H9 (cell line): ENCODE measurements around the gene RCSD1. TPM values are rescaled to one million over a fixed set of nuclear protein-coding genes. Genes with fewer than 3 reads are reported as not detected.

Source experiments
- DNase-seq: peaks from one replicate; pipeline ENCODE4 v3.0.0-alpha.2; 2017
- H2AFZ ChIP-seq: one replicate; pipeline ENCODE4 v1.6.1; 2013; ENCODE audit warnings: mild to moderate bottlenecking, low read length, control low read depth, moderate library complexity
- H2AK5ac ChIP-seq: 2 replicates; pipeline ENCODE4 v1.6.1; 2013; ENCODE audit warnings: low read length, control low read depth, mixed read lengths; ENCODE audit not compliant: insufficient read length
- H2BK120ac ChIP-seq: one replicate; pipeline ENCODE4 v1.6.1; 2013; ENCODE audit warnings: low read depth, mild to moderate bottlenecking, low read length, control low read depth, inconsistent platforms; ENCODE audit not compliant: poor library complexity, severe bottlenecking
- H2BK12ac ChIP-seq: 2 replicates; pipeline ENCODE4 v1.6.1; 2013; ENCODE audit warnings: low read length, control low read depth, mixed read lengths, low read depth; ENCODE audit not compliant: insufficient read length
- H2BK15ac ChIP-seq: 2 replicates; pipeline ENCODE4 v1.6.1; 2013; ENCODE audit warnings: low read depth, low read length, control low read depth
- H2BK20ac ChIP-seq: one replicate; pipeline ENCODE4 v1.6.1; 2013; ENCODE audit warnings: low read depth, mild to moderate bottlenecking, low read length, control low read depth, inconsistent platforms; ENCODE audit not compliant: poor library complexity, severe bottlenecking
- H2BK5ac ChIP-seq: 2 replicates; pipeline ENCODE4 v1.6.1; 2013; ENCODE audit warnings: low read length, control low read depth, mixed read lengths; ENCODE audit not compliant: insufficient read length
- H3K14ac ChIP-seq: 2 replicates; pipeline ENCODE4 v1.6.1; 2013; ENCODE audit warnings: low read length, control low read depth; ENCODE audit not compliant: insufficient read depth
- H3K18ac ChIP-seq: 2 replicates; pipeline ENCODE4 v1.6.1; 2013; ENCODE audit warnings: low read depth, mild to moderate bottlenecking, mixed read lengths, low read length, control low read depth; ENCODE audit not compliant: insufficient read length
- H3K23ac ChIP-seq: 2 replicates; pipeline ENCODE4 v1.6.1; 2013; ENCODE audit warnings: low read length, control low read depth, mixed read lengths, low read depth; ENCODE audit not compliant: insufficient read length
- H3K23me2 ChIP-seq: 2 replicates; pipeline ENCODE4 v1.6.1; 2013; ENCODE audit warnings: low read depth, mild to moderate bottlenecking, mixed read lengths, low read length, control low read depth; ENCODE audit not compliant: insufficient read length, poor library complexity, severe bottlenecking
- H3K27ac ChIP-seq: 2 replicates; pipeline ENCODE4 v1.5.1; 2013; ENCODE audit warnings: low read length, control low read depth, mixed read lengths, low read depth; ENCODE audit not compliant: insufficient read length
- H3K27me3 ChIP-seq: 2 replicates; pipeline ENCODE4 v1.6.1; 2013; ENCODE audit warnings: low read length, control low read depth, inconsistent platforms; ENCODE audit not compliant: insufficient read depth
- H3K4ac ChIP-seq: 2 replicates; pipeline ENCODE4 v1.6.1; 2013; ENCODE audit warnings: low read depth, mild to moderate bottlenecking, control low read depth, inconsistent platforms, low read length, moderate library complexity
- H3K4me1 ChIP-seq: 2 replicates; pipeline ENCODE4 v1.6.1; 2013; ENCODE audit warnings: low read length, control low read depth, inconsistent platforms; ENCODE audit not compliant: insufficient read depth
- H3K4me2 ChIP-seq: 2 replicates; pipeline ENCODE4 v1.6.1; 2013; ENCODE audit warnings: low read length, control low read depth, mixed read lengths; ENCODE audit not compliant: insufficient read length, insufficient read depth
- H3K56ac ChIP-seq: 2 replicates; pipeline ENCODE4 v1.6.1; 2013; ENCODE audit warnings: low read depth, mild to moderate bottlenecking, mixed read lengths, low read length, control low read depth; ENCODE audit not compliant: insufficient read length
- H3K79me1 ChIP-seq: 2 replicates; pipeline ENCODE4 v1.6.1; 2013; ENCODE audit warnings: low read depth, mild to moderate bottlenecking, moderate library complexity, low read length, control low read depth, inconsistent platforms; ENCODE audit not compliant: insufficient read depth, poor library complexity, severe bottlenecking
- H3K79me2 ChIP-seq: 2 replicates; pipeline ENCODE4 v1.6.1; 2013; ENCODE audit warnings: low read length, control low read depth, inconsistent platforms; ENCODE audit not compliant: insufficient read depth
- H3K9ac ChIP-seq: 2 replicates; pipeline ENCODE4 v1.6.1; 2013; ENCODE audit warnings: low read length, control low read depth, mixed read lengths; ENCODE audit not compliant: insufficient read length; ENCODE audit errors: extremely low read depth
- H3K9me3 ChIP-seq: one replicate; pipeline ENCODE4 v1.6.1; 2013; ENCODE audit warnings: low read depth, low read length, inconsistent platforms; ENCODE audit not compliant: control insufficient read depth
- H3T11ph ChIP-seq: one replicate; pipeline ENCODE4 v1.6.1; 2013; ENCODE audit warnings: mild to moderate bottlenecking, low read length, control low read depth, inconsistent platforms
- H4K20me1 ChIP-seq: one replicate; pipeline ENCODE4 v1.6.1; 2013; ENCODE audit not compliant: control insufficient read depth, insufficient read length, insufficient read depth
- H4K5ac ChIP-seq: 2 replicates; pipeline ENCODE4 v1.6.1; 2013; ENCODE audit warnings: low read depth, mild to moderate bottlenecking, mixed read lengths, low read length, control low read depth; ENCODE audit not compliant: insufficient read length
- H4K8ac ChIP-seq: replicated peaks from 2 replicates; pipeline ENCODE4 v1.6.1; 2013; ENCODE audit warnings: low read length, control low read depth, mixed read lengths, low read depth; ENCODE audit not compliant: insufficient read length
- H4K91ac ChIP-seq: 2 replicates; pipeline ENCODE4 v1.6.1; 2013; ENCODE audit warnings: low read depth, mild to moderate bottlenecking, moderate library complexity, mixed read lengths, low read length, control low read depth; ENCODE audit not compliant: insufficient read length
- H3K27ac Mint-ChIP-seq, 3 experiments: 2 replicates in 2 of 3; 3 replicates in 1 of 3; pipeline ENCODE4 v1.8.0; 2020 to 2021; ENCODE audit warnings: mixed read lengths in 3 of 3, mild to moderate bottlenecking in 1 of 3, moderate library complexity in 1 of 3
- H3K27me3 Mint-ChIP-seq: 2 replicates; pipeline ENCODE4 v1.8.0; 2021; ENCODE audit warnings: low read depth, mild to moderate bottlenecking, moderate library complexity, mixed read lengths
- H3K36me3 Mint-ChIP-seq, 3 experiments: 2 replicates in 2 of 3; 3 replicates in 1 of 3; pipeline ENCODE4 v1.8.0; 2020 to 2021; ENCODE audit warnings: low read depth in 3 of 3, mixed read lengths in 3 of 3; ENCODE audit not compliant: insufficient read depth in 1 of 3
- H3K4me1 Mint-ChIP-seq, 2 experiments: 2 replicates each; pipeline ENCODE4 v1.8.0; 2020; ENCODE audit warnings: mixed read lengths in 2 of 2
- H3K4me3 Mint-ChIP-seq, 2 experiments: 2 replicates in 1 of 2; 3 replicates in 1 of 2; pipeline ENCODE4 v1.8.0; 2020 to 2021; ENCODE audit warnings: mild to moderate bottlenecking in 2 of 2, mixed read lengths in 2 of 2, moderate library complexity in 1 of 2
- H3K9me3 Mint-ChIP-seq, 2 experiments: 2 replicates in 1 of 2; 3 replicates in 1 of 2; pipeline ENCODE4 v1.8.0; 2020; ENCODE audit warnings: mild to moderate bottlenecking in 2 of 2, mixed read lengths in 2 of 2, moderate library complexity in 1 of 2
- CTCF ChIP-seq: fragments of 200-600 bp; sonication (generic); conservative IDR thresholded peaks from 3 replicates; pipeline ENCODE4 v1.8.0; 2021; ENCODE audit warnings: antibody characterized with exemption, mild to moderate bottlenecking
- total RNA-seq: library from RNA; stranded (reverse); gene quantifications from 2 replicates; pipeline ENCODE4 v1.2.1, GENCODE V29; 2021

Gene RCSD1
- total RNA-seq, 1 experiment from 2014 or later = 0.13 TPM

DNA sequence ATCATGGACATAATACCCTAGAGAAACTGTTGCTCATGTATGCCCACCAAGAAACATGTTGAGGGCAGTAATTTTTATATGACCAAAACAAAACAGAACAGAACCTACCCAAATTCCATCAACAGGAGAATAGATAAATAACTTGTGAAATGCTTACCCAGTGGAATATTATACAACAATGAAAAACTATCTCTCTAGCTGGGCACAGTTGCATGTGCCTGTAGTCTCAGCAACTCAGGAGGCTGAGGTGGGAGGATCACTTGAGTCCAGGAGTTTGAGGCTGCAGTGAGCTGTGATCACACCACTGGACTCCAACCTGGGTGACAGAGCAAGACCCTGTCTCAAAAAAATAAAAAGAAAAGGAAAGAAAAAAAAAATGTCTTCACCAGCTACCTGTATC is 37.6 kb upstream of the RCSD1 start:
- Histone ChIP-seq H3K23ac (no peak overlapping the region), H2BK5ac (no peak overlapping the region), H3K4ac (no peak overlapping the region), H4K5ac (no peak overlapping the region), H4K91ac (no peak overlapping the region), H2BK20ac (no peak overlapping the region), H3K4me1 (no peaks in the 10 kb centered on the region), H4K8ac (no peak overlapping the region), H3K27me3 (no peaks in the 10 kb centered on the region), H2AFZ (no peak overlapping the region), H3K23me2 (no peaks in the 10 kb centered on the region), H3K14ac (no peak overlapping the region), H3K56ac (no peak overlapping the region), H2AK5ac (no peak overlapping the region), H3K9me3 (no peaks in the 10 kb centered on the region), H3T11ph (no peak overlapping the region), H4K20me1 (no peaks in the 10 kb centered on the region), H2BK120ac (no peak overlapping the region), H2BK15ac (no peak overlapping the region), H3K27ac (no peak overlapping the region), H3K18ac (no peak overlapping the region), H3K79me1 (no peaks in the 10 kb centered on the region), H3K9ac (no peak overlapping the region), H3K4me2 (no peak overlapping the region), H2BK12ac (no peak overlapping the region), H3K79me2 (no peaks in the 10 kb centered on the region)
- no peak for TF ChIP-seq CTCF
- Mint-ChIP-seq H3K36me3 (peaks cover 0 to 2% (median 0%) of the 10 kb centered on the region in 3 experiments; a peak in 2 of 7 replicates), H3K4me3 (no peak overlapping the region), H3K27ac (no peak overlapping the region), H3K9me3 (peaks cover 3 to 12% of the 10 kb centered on the region in 2 experiments; a peak in 4 of 5 replicates), H3K4me1 (no peaks in the 10 kb centered on the region), H3K27me3 (no peaks in the 10 kb centered on the region; the same call in none of the 2 replicates)
- no peak for DNase-seq
